GM18951 (cell line): ENCODE measurements around the gene STX16.

Source experiments
- POLR2A ChIP-seq: IDR thresholded peaks from 4 replicates; pipeline ENCODE4 v1.6.1; 2011; ENCODE audit warnings: mild to moderate bottlenecking; ENCODE audit not compliant: insufficient read length, insufficient read depth; ENCODE audit errors: extremely low read depth
- in situ Hi-C: fragments of 300-500 bp; cut with MboI; formaldehyde crosslinking; loops from one replicate; pipeline ENCODE4 v1.12.0; 2022; ENCODE audit warnings: low sequenced_read_pairs, mixed read lengths, inconsistent platforms; ENCODE audit not compliant: unreplicated experiment

Gene STX16

GRCh38 chr20:58670102-58670501 lies 19.0 kb downstream of the STX16 start:
- no peak for TF ChIP-seq POLR2A
- in situ Hi-C loops = no loop called here

DNA sequence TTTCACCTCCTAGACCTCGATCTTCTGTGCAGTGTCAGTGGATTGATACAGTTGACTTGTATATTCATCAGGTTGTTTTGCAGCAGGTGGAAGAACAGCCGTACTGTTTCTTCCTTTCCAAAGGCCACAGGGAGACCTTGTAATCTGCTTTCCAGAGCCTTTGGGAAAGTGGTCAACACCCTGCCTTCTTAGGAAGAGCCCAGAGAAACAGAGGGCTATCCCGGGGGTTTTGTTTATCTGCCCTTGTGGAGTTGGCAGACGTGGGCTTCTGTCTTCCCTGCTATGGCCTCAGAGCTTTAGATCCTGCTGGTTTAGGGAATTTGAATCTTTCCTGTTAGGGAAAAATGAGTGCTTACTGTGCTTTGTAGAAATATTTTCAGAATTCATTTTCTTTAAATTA lies 19.6 kb downstream of the STX16 start:
- no peak for TF ChIP-seq POLR2A
- in situ Hi-C loops = no loop called here

- in situ Hi-C loops = no loop called here
- TF ChIP-seq POLR2A = no peak
Measured at GRCh38 chr20:58673119-58673518, 22.0 kb downstream of the STX16 start.

DNA sequence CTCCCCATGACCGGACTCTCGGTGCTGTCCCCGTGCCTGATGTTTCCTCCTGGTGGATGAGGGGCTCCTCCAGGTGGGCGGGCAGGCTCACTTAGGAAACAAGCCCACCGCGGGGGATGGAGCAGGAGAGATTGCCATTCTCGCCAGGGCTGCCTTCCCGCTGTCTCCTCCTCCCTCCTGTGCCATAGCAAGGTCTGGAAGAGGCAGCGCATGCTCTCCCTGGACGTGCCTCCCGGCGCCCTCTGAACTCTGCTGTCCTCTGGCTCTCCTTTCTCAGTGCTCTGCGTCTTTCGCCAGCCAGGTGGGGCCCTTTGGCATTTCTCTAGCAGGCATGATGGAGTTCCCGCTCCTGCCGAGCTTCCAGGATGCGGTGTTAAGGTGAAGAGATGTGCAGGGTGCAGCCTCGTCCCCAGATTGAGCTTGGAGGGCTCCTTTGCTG lies 24.1 kb downstream of the STX16 start:
- in situ Hi-C loops = no loop called here
- TF ChIP-seq POLR2A = no peak

DNA sequence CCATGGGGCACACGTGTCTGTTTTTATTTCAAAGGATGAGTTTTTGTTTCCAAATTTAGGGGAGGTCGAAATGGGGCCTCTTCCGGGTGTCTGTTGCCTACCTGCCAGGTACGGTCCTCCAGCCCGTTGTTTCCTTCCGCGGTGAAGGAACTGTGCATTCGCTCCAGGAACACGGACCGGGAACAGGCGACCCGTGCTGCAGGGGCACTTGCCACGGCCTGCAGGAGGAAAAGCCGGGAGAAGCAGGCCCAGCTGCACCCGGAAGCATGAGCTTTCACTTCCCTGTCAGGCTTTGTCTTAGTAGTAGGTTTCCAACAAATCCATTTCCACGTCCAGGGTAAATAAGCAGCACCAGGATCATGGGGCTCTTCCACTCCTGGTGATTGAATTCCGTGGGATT lies 24.6 kb downstream of the STX16 start:
- in situ Hi-C loops = no loop called here
- no peak for TF ChIP-seq POLR2A

DNA sequence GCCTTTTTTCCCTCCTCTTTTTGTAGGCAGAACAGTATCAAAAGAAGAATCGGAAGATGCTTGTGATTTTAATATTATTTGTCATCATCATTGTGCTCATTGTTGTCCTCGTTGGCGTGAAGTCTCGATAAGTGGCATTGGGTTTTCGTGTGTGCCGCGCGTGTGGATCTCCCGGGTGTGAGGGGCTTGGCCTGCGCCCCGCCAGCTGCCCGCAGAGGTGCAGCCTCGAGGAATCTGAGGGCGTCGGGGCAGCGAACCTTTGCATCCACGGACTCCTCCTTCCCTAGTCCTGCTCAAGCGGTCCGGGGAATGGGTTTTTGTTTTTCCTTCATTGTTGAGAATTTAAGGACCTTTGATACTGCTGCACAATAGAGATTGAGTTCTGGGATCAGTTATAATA lies 25.1 kb downstream of the STX16 start:
- in situ Hi-C loops = no loop called here
- no peak for TF ChIP-seq POLR2A

DNA sequence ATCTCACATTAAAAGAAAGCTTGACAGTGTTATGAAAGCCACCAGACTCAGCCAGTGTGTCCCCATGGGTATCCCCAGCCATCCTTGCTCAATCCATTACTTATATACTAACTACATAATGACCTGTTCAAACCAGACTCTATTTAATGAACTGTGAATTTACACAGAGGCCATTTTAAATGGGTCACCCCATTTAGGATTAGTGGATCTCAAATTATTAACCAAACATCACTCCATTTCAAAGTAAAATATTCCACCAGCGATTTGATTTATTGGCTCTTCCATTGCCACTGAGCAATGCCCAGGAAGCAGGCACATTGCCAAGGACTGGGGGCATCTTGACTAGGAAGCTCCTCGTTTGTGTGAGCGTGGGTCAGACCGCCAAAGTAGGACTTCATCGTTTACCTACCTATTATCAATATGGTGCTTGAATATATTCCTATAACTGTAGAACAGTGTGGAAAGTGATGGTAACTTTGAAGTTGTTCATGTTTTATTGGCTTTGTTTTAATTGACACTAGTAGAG lies 26.1 kb downstream of the STX16 start:
- in situ Hi-C loops = no loop called here
- TF ChIP-seq POLR2A = no peak

DNA sequence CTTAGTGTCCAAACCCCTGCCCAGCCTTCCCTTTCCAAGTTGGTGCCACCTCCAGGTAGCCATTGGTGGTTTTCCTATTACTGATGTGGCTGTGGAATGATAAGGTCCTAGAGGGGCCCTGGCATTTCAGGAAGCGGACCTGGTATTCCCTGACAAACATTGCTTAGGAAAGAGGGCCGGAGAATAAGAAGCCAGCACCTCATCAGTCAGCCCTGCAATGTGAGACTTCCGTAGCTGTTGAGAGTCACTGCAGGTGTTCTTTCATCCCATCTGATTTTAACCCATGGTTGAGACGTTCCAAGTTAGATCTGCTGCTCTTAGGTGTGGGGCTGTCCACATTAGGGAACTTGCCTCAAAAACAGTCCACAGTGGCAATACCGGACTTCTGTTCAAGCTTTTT lies 26.7 kb downstream of the STX16 start:
- no peak for TF ChIP-seq POLR2A
- in situ Hi-C loops = no loop called here

GRCh38 chr20:58678806-58679205 lies 27.7 kb downstream of the STX16 start:
- TF ChIP-seq POLR2A = no peak
- in situ Hi-C loops = no loop called here

GRCh38 chr20:58682656-58683531 lies 31.8 kb downstream of the STX16 start:
- in situ Hi-C loops = no loop called here
- TF ChIP-seq POLR2A = no peak

DNA sequence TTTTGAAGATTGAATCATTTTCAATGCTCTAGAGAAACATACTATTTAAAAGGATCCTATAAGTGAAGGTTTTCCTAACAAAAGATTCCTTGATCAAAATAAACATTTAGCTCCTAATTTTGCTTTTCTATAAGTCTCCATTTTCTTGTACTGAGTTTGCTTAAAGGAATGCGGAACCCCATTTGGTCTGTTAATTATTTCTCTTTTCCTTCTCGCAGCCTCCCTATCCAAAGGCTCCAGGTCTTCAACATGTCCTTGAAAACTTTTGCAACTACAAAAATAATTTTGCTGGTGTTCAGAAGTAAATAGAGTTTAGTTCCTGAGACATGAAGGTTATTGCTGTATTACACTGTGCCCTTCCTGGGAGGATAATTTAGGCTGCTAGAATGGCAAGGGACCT lies 33.2 kb downstream of the STX16 start:
- no peak for TF ChIP-seq POLR2A
- in situ Hi-C loops = no loop called here

DNA sequence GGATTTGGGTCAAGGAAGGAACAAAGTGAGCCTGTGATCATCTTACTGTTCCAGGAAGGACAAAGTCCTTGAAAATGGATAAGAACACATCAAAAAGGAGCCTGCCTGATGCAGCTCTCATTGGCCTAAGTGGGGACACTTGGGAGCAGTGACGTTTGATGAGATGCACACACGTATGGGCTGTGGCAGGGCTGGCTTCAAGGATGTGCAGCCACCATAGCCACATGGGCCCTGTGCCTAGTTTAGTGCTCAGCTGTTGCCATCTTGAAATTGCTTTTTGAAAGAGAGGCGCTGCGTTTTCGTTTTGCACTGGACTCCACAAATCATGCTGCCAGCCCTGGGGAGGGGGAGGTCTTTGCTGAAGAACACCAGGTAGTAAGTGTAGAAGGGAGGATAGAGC lies 34.9 kb downstream of the STX16 start:
- TF ChIP-seq POLR2A = no peak
- in situ Hi-C loops = no loop called here

DNA sequence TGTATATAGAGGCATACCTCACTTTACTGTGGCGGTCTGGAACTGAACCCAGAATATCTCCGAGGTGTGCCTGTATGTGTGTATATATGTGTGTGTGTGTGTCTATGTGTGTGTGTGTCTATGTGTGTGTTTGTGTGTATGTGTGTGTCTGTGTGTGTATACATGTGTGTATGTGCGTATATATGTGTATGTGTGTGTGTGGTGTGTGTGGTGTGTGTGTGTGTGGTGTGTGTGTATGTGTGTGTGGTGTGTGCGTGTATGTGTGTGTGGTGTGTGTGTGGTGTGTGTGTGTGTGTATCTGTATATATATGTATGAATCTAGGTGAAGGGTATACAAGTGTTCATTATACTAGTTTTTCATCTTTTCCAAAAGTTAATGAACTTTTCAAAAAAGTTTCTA lies 37.3 kb downstream of the STX16 start:
- in situ Hi-C loops = no loop called here
- TF ChIP-seq POLR2A = no peak

- no peak for TF ChIP-seq POLR2A
- in situ Hi-C loops = no loop called here
Measured at GRCh38 chr20:58688840-58689239, 37.8 kb downstream of the STX16 start.
